GM12878 (cell line): ENCODE measurements around the gene PDE7B. TPM values are rescaled to one million over a fixed set of nuclear protein-coding genes. Genes with fewer than 3 reads are reported as not detected.

Experiments used
- ATAC-seq: fragments of 200-7000 bp; cut with Tn5 transposase; 3 replicates; pipeline ENCODE4 v1.9.1; 2020; ENCODE audit warnings: mild to moderate bottlenecking, moderate library complexity
- BruUV-seq: library from RNA; stranded (reverse); fragments of 400-500 nt; replicated peaks from 2 replicates; lab custom pipeline; 2021; lab: Mats Ljungman, UMichigan
- CTCF ChIA-PET: fragments of 300-600 bp; sonication (Branson Sonifier 250); formaldehyde crosslinking; extraction: SDS; loops from one replicate; lab custom pipeline; 2021; ENCODE audit warnings: inconsistent platforms; lab: Yijun Ruan, JAX
- POLR2A ChIA-PET: fragments of 350-600 bp; formaldehyde crosslinking; extraction: SDS; loops from one replicate; lab custom pipeline; 2021; ENCODE audit warnings: inconsistent platforms; lab: Charles Lee
- RAD21 ChIA-PET: fragments of 300-600 bp; sonication (Branson Sonifier 250); formaldehyde crosslinking; loops from one replicate; lab custom pipeline; 2023; ENCODE audit warnings: antibody characterized with exemption; ENCODE audit not compliant: unreplicated experiment; lab: Charles Lee
- SMC1A ChIA-PET: fragments of 300-600 bp; sonication (Branson Sonifier 250); formaldehyde crosslinking; loops from one replicate; lab custom pipeline; 2023; ENCODE audit not compliant: unreplicated experiment, uncharacterized antibody; lab: Charles Lee
- DNase-seq: peaks from one replicate; pipeline ENCODE4 v3.0.0-alpha.2; 2011; ENCODE audit warnings: low read depth, low spot score
- FAIRE-seq: peaks from 3 replicates; lab custom pipeline; 2011; peaks lifted over from hg19 to GRCh38; lab: Jason Lieb, UNC
- H2AFZ ChIP-seq: 2 replicates; pipeline ENCODE4 v1.6.0; 2011; ENCODE audit warnings: low read depth, low read length, control low read depth; ENCODE audit not compliant: control insufficient read depth
- H3K27ac ChIP-seq: 2 replicates; pipeline ENCODE4 v1.5.1; 2011; ENCODE audit warnings: control low read depth; ENCODE audit not compliant: control insufficient read depth, insufficient read depth
- H3K27me3 ChIP-seq, 2 experiments: replicated peaks in 1 of 2; 2 replicates each; pipeline versions ENCODE4 v1.6.0 to v1.6.1; 2011; ENCODE audit warnings: low read length in 1 of 2; ENCODE audit not compliant: control insufficient read depth in 2 of 2, insufficient read depth in 2 of 2
- H3K36me3 ChIP-seq, 2 experiments: 2 replicates each; pipeline ENCODE4 v1.5.1; 2011; ENCODE audit warnings: low read length in 1 of 2; ENCODE audit not compliant: control insufficient read depth in 2 of 2, insufficient read depth in 2 of 2
- H3K4me1 ChIP-seq: 2 replicates; pipeline ENCODE4 v1.6.1; 2011; ENCODE audit warnings: mild to moderate bottlenecking, low read length, moderate library complexity, mixed read lengths; ENCODE audit not compliant: control insufficient read depth, insufficient read depth
- H3K4me2 ChIP-seq: 2 replicates; pipeline ENCODE4 v1.6.0; 2011; ENCODE audit warnings: control low read depth; ENCODE audit not compliant: control insufficient read depth, insufficient read depth
- H3K4me3 ChIP-seq: fragments of 200-600 bp; sonication (generic); 2 replicates; pipeline ENCODE4 v1.5.1; 2016
- H3K79me2 ChIP-seq: 2 replicates; pipeline ENCODE4 v1.6.0; 2011; ENCODE audit warnings: low read length; ENCODE audit not compliant: control insufficient read depth, insufficient read depth
- H3K9ac ChIP-seq: 2 replicates; pipeline ENCODE4 v1.8.0; 2011; ENCODE audit warnings: low read length, control low read depth, mixed read lengths; ENCODE audit not compliant: control insufficient read depth, insufficient read depth
- H3K9me3 ChIP-seq: replicated peaks from 3 replicates; pipeline ENCODE4 v1.5.1; 2011; ENCODE audit warnings: mild to moderate bottlenecking, low read length; ENCODE audit not compliant: control insufficient read depth, insufficient read depth
- H4K20me1 ChIP-seq: 2 replicates; pipeline ENCODE4 v1.6.0; 2011; ENCODE audit not compliant: control insufficient read depth, insufficient read depth
- BRCA1 ChIP-seq: IDR thresholded peaks from 2 replicates; pipeline ENCODE4 v1.6.1; 2011; ENCODE audit warnings: low read depth, low read length, improper control_type of control experiment
- ESRRA ChIP-seq: IDR thresholded peaks from 2 replicates; pipeline ENCODE4 v1.6.1; 2012; ENCODE audit warnings: mild to moderate bottlenecking, low read length, improper control_type of control experiment
- HSF1 ChIP-seq: fragments of 150-350 bp; IDR thresholded peaks from 2 replicates; pipeline ENCODE4 v1.6.1; 2014; ENCODE audit warnings: mild to moderate bottlenecking, low read depth, low read length
- IKZF1 ChIP-seq: fragments of 450-650 bp; conservative IDR thresholded peaks from 2 replicates; pipeline ENCODE4 v1.6.1; 2017; ENCODE audit warnings: antibody characterized with exemption, mild to moderate bottlenecking
- IRF5 ChIP-seq: fragments of 450-650 bp; IDR thresholded peaks from 2 replicates; pipeline ENCODE4 v1.6.1; 2017; ENCODE audit warnings: borderline replicate concordance
- KAT2A ChIP-seq: conservative IDR thresholded peaks from 2 replicates; pipeline ENCODE4 v1.6.1; 2011; ENCODE audit warnings: low read depth, low read length; ENCODE audit not compliant: control insufficient read depth
- KDM1A ChIP-seq: fragments of 200-600 bp; sonication (generic); IDR thresholded peaks from 2 replicates; pipeline ENCODE4 v1.6.1; 2016; ENCODE audit warnings: borderline replicate concordance
- MLLT1 ChIP-seq: fragments of 450-650 bp; IDR thresholded peaks from 2 replicates; pipeline ENCODE4 v1.6.1; 2016; ENCODE audit warnings: mild to moderate bottlenecking
- RAD21 ChIP-seq: IDR thresholded peaks from 2 replicates; pipeline ENCODE4 v1.6.1; 2011; ENCODE audit warnings: mild to moderate bottlenecking, low read depth, low read length, moderate library complexity; ENCODE audit not compliant: insufficient read depth
- REST ChIP-seq: IDR thresholded peaks from 2 replicates; pipeline ENCODE4 v1.6.1; 2012; ENCODE audit warnings: mild to moderate bottlenecking, low read depth, low read length
- TARDBP ChIP-seq: IDR thresholded peaks from 2 replicates; pipeline ENCODE4 v1.6.1; 2016; ENCODE audit warnings: borderline replicate concordance
- USF2 ChIP-seq: IDR thresholded peaks from 2 replicates; pipeline ENCODE4 v1.6.1; 2011; ENCODE audit warnings: low read depth, low read length, improper control_type of control experiment, borderline replicate concordance
- YBX1 ChIP-seq: fragments of 450-650 bp; IDR thresholded peaks from 2 replicates; pipeline ENCODE4 v1.6.1; 2016; ENCODE audit warnings: antibody characterized with exemption
- WGBS: methylation state at CpG from one replicate; pipeline ENCODE4 v1.1.6; 2016; ENCODE audit warnings: low lambda C conversion rate; ENCODE audit not compliant: insufficient replicate concordance, insufficient coverage; ENCODE audit errors: missing lambda C conversion rate; 5-methylcytosine and 5-hydroxymethylcytosine counted together
- in situ Hi-C: fragments of 300-500 bp; cut with MboI; formaldehyde crosslinking; loops from 9 replicates; pipeline ENCODE4 v1.14.3; 2018; ENCODE audit warnings: mixed read lengths
- intact Hi-C: fragments of 100-400 bp; cut with micrococcal nuclease; formaldehyde crosslinking; loops from one replicate; pipeline ENCODE4 v1.14.2; 2022; ENCODE audit not compliant: unreplicated experiment
- polyA plus RNA-seq, 11 experiments: library from polyadenylated mRNA; depleted of rRNA in 4 of 11; unstranded in 6 of 11; stranded (reverse) in 5 of 11; fragments of >200 nt; fragmentation: Nextera tagmentation in 4 of 11; fragmentation: Illumina TruSeq in 1 of 11; extraction: Ambion mirVana in 4 of 11; extraction: Trizol in 1 of 11; gene quantifications; 1 replicate in 1 of 11; 2 replicates in 10 of 11; pipeline versions ENCODE4 v1.2.1 to v1.2.3, GENCODE V29; 2011 to 2016; ENCODE audit warnings: inconsistent platforms in 2 of 11, missing spikeins in 2 of 11, low read depth in 1 of 11
- total RNA-seq, 4 experiments: library from RNA; depleted of rRNA in 3 of 4; stranded (reverse); fragments of >200 nt in 3 of 4; fragmentation: Illumina TruSeq in 1 of 4; extraction: Trizol in 1 of 4; gene quantifications; 2 replicates each; pipeline versions ENCODE4 v1.2.1 to v1.2.3, GENCODE V29; 2013 to 2021

Gene PDE7B
- total and polyA plus RNA-seq, 10 of the 15 experiments (the other 5 are each of a cell fraction or from before 2014, with no cell fraction given): not detected

GRCh38 chr6:136134751-136135150 is 283.2 kb downstream of the PDE7B start (continued):
- no peak for TF ChIP-seq MLLT1
- no peak for TF ChIP-seq HSF1
- TF ChIP-seq USF2: no peak

- SMC1A ChIA-PET: no interaction called here
- no TSS peak for BruUV-seq
- no peak for FAIRE-seq
- Histone ChIP-seq H3K4me1 (no peaks in the 10 kb centered on the region), H3K36me3 (no peaks in the 10 kb centered on the region), H3K4me2 (no peak overlapping the region), H3K9ac (no peak overlapping the region), H2AFZ (no peak overlapping the region), H3K9me3 (no peaks in the 10 kb centered on the region), H3K27me3 (no peaks in the 10 kb centered on the region), H3K4me3 (no peak overlapping the region), H3K79me2 (no peaks in the 10 kb centered on the region), H3K27ac (no peak overlapping the region), H4K20me1 (no peaks in the 10 kb centered on the region)
- DNase-seq: no peak
- POLR2A ChIA-PET: no interaction called here
- no peak for ATAC-seq
- 33% methylated on average over 2 of the region's 2 CpGs for WGBS
- CTCF ChIA-PET: no interaction called here
- in situ Hi-C loops (no loop called here), intact Hi-C loops (no loop called here)
- RAD21 ChIA-PET: no interaction called here
- TF ChIP-seq REST (no peak), IRF5 (no peak), KAT2A (no peak), YBX1 (no peak), IKZF1 (no peak), BRCA1 (no peak), KDM1A (no peak), ESRRA (no peak), HSF1 (no peak), TARDBP (no peak), RAD21 (no peak)
Measured at GRCh38 chr6:136136274-136136673, 284.8 kb downstream of the PDE7B start.
